PC-3 (cell line): Measurements from ENCODE around the gene CANT1. TPM values are rescaled to one million over a fixed set of nuclear protein-coding genes. Genes with fewer than 3 reads are reported as not detected.

Experiments used
- ATAC-seq: fragments of 200-7000 bp; cut with Tn5 transposase; 2 replicates; pipeline ENCODE4 v1.9.1; 2020; ENCODE audit warnings: mild to moderate bottlenecking, moderate library complexity
- BruUV-seq: library from RNA; stranded (reverse); fragments of 400-500 nt; replicated peaks from 2 replicates; lab custom pipeline; 2021; lab: Mats Ljungman, UMichigan
- CTCF ChIA-PET: fragments of 300-600 bp; sonication (Branson Sonifier 250); formaldehyde crosslinking; loops from one replicate; lab custom pipeline; 2022; ENCODE audit warnings: antibody characterized with exemption; lab: Charles Lee
- POLR2A ChIA-PET: fragments of 300-600 bp; sonication (Branson Sonifier 250); formaldehyde crosslinking; loops from one replicate; lab custom pipeline; 2022; ENCODE audit warnings: antibody characterized with exemption; ENCODE audit not compliant: unreplicated experiment; lab: Charles Lee
- DNase-seq: peaks from one replicate; pipeline ENCODE4 v3.0.0-alpha.2; 2015
- H2AFZ ChIP-seq: fragments of 300-600 bp; sonication (generic); 2 replicates; pipeline ENCODE4 v1.6.0; 2016; ENCODE audit warnings: antibody characterized with exemption, low read length
- H3F3A ChIP-seq: fragments of 300-600 bp; sonication (generic); one replicate; pipeline ENCODE4 v1.6.0; 2017; ENCODE audit warnings: antibody characterized with exemption, low read length, control low read depth, mild to moderate bottlenecking; ENCODE audit not compliant: unreplicated experiment
- H3K27ac ChIP-seq: fragments of 300-600 bp; sonication (generic); 2 replicates; pipeline ENCODE4 v1.5.1; 2016; ENCODE audit warnings: mild to moderate bottlenecking, low read length
- H3K27me3 ChIP-seq: fragments of 300-600 bp; sonication (generic); 2 replicates; pipeline ENCODE4 v1.6.1; 2016; ENCODE audit warnings: low read length, mixed read lengths
- H3K36me3 ChIP-seq: fragments of 300-600 bp; sonication (generic); 2 replicates; pipeline ENCODE4 v1.6.1; 2016; ENCODE audit warnings: low read depth, mixed run types, low read length, mixed read lengths
- H3K4me1 ChIP-seq: fragments of 300-600 bp; sonication (generic); 2 replicates; pipeline ENCODE4 v1.5.1; 2016; ENCODE audit warnings: low read length; ENCODE audit not compliant: insufficient read depth
- H3K4me2 ChIP-seq: fragments of 300-600 bp; sonication (generic); 2 replicates; pipeline ENCODE4 v1.6.0; 2016; ENCODE audit warnings: low read length
- H3K4me3 ChIP-seq: fragments of 300-600 bp; sonication (generic); 2 replicates; pipeline ENCODE4 v1.5.1; 2016; ENCODE audit warnings: mild to moderate bottlenecking, low read length, mixed read lengths
- H3K79me2 ChIP-seq: fragments of 300-600 bp; sonication (generic); 2 replicates; pipeline ENCODE4 v1.6.1; 2017; ENCODE audit warnings: low read length, mixed read lengths
- H3K9ac ChIP-seq: fragments of 300-600 bp; sonication (generic); 2 replicates; pipeline ENCODE4 v1.6.0; 2016; ENCODE audit warnings: mild to moderate bottlenecking, low read length
- H3K9me2 ChIP-seq: fragments of 300-600 bp; sonication (generic); replicated peaks from 2 replicates; pipeline ENCODE4 v1.6.1; 2016; ENCODE audit warnings: mixed run types, low read length, mixed read lengths
- H3K9me3 ChIP-seq: fragments of 300-600 bp; sonication (generic); 2 replicates; pipeline ENCODE4 v1.6.1; 2016; ENCODE audit warnings: low read length, mixed read lengths
- H4K20me1 ChIP-seq: fragments of 300-600 bp; sonication (generic); 2 replicates; pipeline ENCODE4 v1.6.1; 2016; ENCODE audit warnings: low read length, mixed read lengths
- EZH2 ChIP-seq: fragments of 300-600 bp; sonication (generic); IDR thresholded peaks from one replicate; pipeline ENCODE4 v1.6.1; 2017; ENCODE audit warnings: antibody characterized with exemption, mild to moderate bottlenecking, low read length; ENCODE audit not compliant: unreplicated experiment
- EZH2phosphoT487 ChIP-seq: fragments of 300-600 bp; sonication (generic); IDR thresholded peaks from 2 replicates; pipeline ENCODE4 v1.6.1; 2018; ENCODE audit warnings: mild to moderate bottlenecking, antibody characterized with exemption, low read length, borderline replicate concordance
- intact Hi-C: fragments of 100-400 bp; cut with micrococcal nuclease; formaldehyde crosslinking; loops from 2 replicates; pipeline ENCODE4 v1.9.0; 2023
- total RNA-seq: library from RNA; depleted of rRNA; stranded (reverse); fragments of >200 nt; gene quantifications from 2 replicates; pipeline ENCODE4 v1.2.3, GENCODE V29; 2014
- TF ChIP-seq, protein P1 (sequence below): fragments of 300-600 bp; sonication (generic); conservative IDR thresholded peaks from 2 replicates; pipeline ENCODE4 v1.5.1; 2017; ENCODE audit warnings: antibody characterized with exemption, low read depth, mild to moderate bottlenecking, low read length

The CANT1 gene
- total RNA-seq, 1 experiment from 2014 or later = 191 TPM

DNA sequence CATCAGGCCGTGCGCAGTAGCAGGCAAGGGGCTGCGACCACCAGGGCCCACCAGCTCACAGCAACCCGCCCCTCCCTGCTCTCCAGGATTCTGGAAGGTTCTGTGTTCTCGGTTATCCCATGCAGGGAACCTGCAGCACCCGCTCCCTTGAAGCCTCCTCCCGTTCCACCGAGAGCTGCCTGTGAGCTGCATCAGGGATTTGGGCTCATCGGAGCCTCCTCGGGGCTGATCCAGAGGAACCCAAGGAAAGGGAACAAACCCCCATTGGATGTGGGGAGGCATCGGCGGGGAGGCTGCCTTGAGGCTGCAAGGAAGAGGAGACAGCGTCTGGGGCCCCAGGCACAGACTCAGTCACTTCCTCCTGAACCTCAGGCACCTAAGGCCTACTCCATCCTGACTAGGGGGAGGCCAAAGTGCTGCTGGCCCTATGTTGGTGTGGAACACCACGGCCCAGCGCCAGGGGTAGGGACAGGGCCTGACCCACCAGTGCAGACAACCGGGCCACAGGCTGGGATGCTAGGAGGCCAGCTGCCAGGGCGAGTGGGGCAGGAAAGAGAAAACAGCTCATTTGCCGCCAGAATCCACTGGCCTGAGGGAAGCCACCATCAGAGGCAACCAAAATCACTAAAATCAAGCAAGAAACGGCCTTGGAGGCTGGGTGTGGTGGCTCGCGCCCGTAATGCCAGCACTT is 15.4 kb downstream of the CANT1 start:
- H3K9ac ChIP-seq = no peak overlapping the region
- H2AFZ ChIP-seq = no peak overlapping the region
- no peak overlapping the region for H3K4me3 ChIP-seq
- H3F3A ChIP-seq = peaks cover 11% of the 10 kb centered on the region
- ATAC-seq (no peak), DNase-seq (no peak)
- H3K79me2 ChIP-seq = peaks cover 75% of the 10 kb centered on the region
- no TSS peak for BruUV-seq
- H4K20me1 ChIP-seq = peaks cover 12% of the 10 kb centered on the region
- H3K4me1 ChIP-seq = peaks cover 39% of the 10 kb centered on the region
- no peak overlapping the region for H3K4me2 ChIP-seq
- TF ChIP-seq EZH2phosphoT487 (no peak), EZH2 (no peak)
- TF ChIP-seq, protein P1, sequence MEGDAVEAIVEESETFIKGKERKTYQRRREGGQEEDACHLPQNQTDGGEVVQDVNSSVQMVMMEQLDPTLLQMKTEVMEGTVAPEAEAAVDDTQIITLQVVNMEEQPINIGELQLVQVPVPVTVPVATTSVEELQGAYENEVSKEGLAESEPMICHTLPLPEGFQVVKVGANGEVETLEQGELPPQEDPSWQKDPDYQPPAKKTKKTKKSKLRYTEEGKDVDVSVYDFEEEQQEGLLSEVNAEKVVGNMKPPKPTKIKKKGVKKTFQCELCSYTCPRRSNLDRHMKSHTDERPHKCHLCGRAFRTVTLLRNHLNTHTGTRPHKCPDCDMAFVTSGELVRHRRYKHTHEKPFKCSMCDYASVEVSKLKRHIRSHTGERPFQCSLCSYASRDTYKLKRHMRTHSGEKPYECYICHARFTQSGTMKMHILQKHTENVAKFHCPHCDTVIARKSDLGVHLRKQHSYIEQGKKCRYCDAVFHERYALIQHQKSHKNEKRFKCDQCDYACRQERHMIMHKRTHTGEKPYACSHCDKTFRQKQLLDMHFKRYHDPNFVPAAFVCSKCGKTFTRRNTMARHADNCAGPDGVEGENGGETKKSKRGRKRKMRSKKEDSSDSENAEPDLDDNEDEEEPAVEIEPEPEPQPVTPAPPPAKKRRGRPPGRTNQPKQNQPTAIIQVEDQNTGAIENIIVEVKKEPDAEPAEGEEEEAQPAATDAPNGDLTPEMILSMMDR = no peak
- no peaks in the 10 kb centered on the region for H3K9me2 ChIP-seq
- H3K27me3 ChIP-seq = no peaks in the 10 kb centered on the region
- POLR2A ChIA-PET = no interaction called here
- peaks cover 74% of the 10 kb centered on the region for H3K36me3 ChIP-seq
- CTCF ChIA-PET = no interaction called here
- H3K27ac ChIP-seq = no peak overlapping the region
- intact Hi-C loops = no loop called here
- no peaks in the 10 kb centered on the region for H3K9me3 ChIP-seq

DNA sequence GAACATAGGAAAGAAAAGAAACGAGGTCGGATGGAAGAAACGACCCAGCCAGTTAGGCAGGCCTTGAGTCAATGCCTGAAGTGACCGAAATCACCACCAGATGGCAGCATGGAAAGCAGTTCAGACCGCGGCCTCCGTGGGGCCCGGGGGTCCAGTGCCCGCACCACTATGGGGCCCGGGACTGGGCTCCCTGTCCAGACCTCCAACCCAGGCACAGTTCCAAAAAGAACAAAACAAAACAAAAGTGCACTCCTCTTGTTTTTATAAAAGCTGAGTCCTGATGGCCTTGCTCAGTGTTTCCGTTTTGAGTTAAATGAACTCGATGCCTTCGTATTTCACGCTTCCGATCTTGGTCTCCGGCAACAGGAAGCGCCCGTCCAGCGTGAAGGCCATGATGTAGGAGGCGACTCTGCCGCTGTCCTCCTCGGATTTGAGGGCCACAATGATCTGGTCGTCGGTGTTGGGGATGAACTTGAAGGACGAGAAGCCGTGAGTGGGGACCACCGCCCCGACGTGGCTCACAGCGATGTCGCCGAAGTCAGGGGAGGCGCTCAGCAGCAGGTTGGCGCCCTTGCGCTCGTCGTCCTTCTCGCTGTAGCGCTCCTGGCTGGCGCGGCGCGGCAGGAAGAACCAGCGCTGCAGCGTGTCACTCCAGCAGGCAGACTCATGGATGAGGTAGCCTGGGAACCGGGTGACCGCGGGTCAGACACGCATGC is 16.2 kb downstream of the CANT1 start:
- Histone ChIP-seq H3K4me3 (no peak overlapping the region), H3K36me3 (peaks cover 69% of the 10 kb centered on the region), H3K9me3 (no peaks in the 10 kb centered on the region), H3K4me2 (no peak overlapping the region), H3K27ac (no peak overlapping the region), H3K79me2 (peaks cover 68% of the 10 kb centered on the region), H3K4me1 (peaks cover 34% of the 10 kb centered on the region), H3K27me3 (no peaks in the 10 kb centered on the region), H4K20me1 (peaks cover 7% of the 10 kb centered on the region; the same call in 1 of the 2 replicates), H3F3A (peaks cover 7% of the 10 kb centered on the region), H2AFZ (no peak overlapping the region), H3K9ac (no peak overlapping the region), H3K9me2 (no peaks in the 10 kb centered on the region)
- DNase-seq (peak; percentile 68), ATAC-seq (no peak)
- intact Hi-C loops = no loop called here
- CTCF ChIA-PET = no interaction called here
- POLR2A ChIA-PET = no interaction called here
- no TSS peak for BruUV-seq
- TF ChIP-seq EZH2 = no peak
- TF ChIP-seq, protein P1 = peak; percentile 96
- TF ChIP-seq EZH2phosphoT487 = no peak
